Measurements from ENCODE around the gene PPFIA3. TPM values are rescaled to one million over a fixed set of nuclear protein-coding genes. Genes with fewer than 3 reads are reported as not detected.
"Not testable (repeated sequence)": the region's sequence is repeated elsewhere in the genome, so short reads cannot be mapped to it uniquely, and the experiment has no call there.

Gene PPFIA3
- total RNA-seq, 1 donor from 2014 or later, result 4.6 TPM

GRCh38 chr19:49173198-49173597 is 53.9 kb downstream of the PPFIA3 start:
- no peak for DNase-seq (ENCODE audit: extremely low read depth, low read depth, low spot score)

GRCh38 chr19:49180659-49181058 is 61.3 kb downstream of the PPFIA3 start:
- no peak for DNase-seq (ENCODE audit: extremely low read depth, low read depth, low spot score)

- not testable (repeated sequence) for DNase-seq (ENCODE audit: extremely low read depth, low read depth, low spot score)
Measured at GRCh38 chr19:49182010-49182847, 62.9 kb downstream of the PPFIA3 start.

- no peak for DNase-seq (ENCODE audit: extremely low read depth, low read depth, low spot score)
Measured at GRCh38 chr19:49182848-49183375, 63.6 kb downstream of the PPFIA3 start.

GRCh38 chr19:49186108-49186507 is 66.8 kb downstream of the PPFIA3 start:
- DNase-seq (ENCODE audit: extremely low read depth, low read depth, low spot score), result no peak

GRCh38 chr19:49188626-49189200 is 69.4 kb downstream of the PPFIA3 start:
- DNase-seq (ENCODE audit: extremely low read depth, low read depth, low spot score), result no peak

- no peak for DNase-seq (ENCODE audit: extremely low read depth, low read depth, low spot score)
Measured at GRCh38 chr19:49189259-49189658, 69.9 kb downstream of the PPFIA3 start.

- no peak for DNase-seq (ENCODE audit: extremely low read depth, low read depth, low spot score)
Measured at GRCh38 chr19:49190781-49191180, 71.4 kb downstream of the PPFIA3 start.

GRCh38 chr19:49193822-49194394 is 74.6 kb downstream of the PPFIA3 start:
- DNase-seq (ENCODE audit: extremely low read depth, low read depth, low spot score), result no peak

- no peak for DNase-seq (ENCODE audit: extremely low read depth, low read depth, low spot score)
Measured at GRCh38 chr19:49194408-49194807, 75.1 kb downstream of the PPFIA3 start.

- no peak for DNase-seq (ENCODE audit: extremely low read depth, low read depth, low spot score)
Measured at GRCh38 chr19:49196527-49197240, 77.3 kb downstream of the PPFIA3 start.

- no peak for DNase-seq (ENCODE audit: extremely low read depth, low read depth, low spot score)
Measured at GRCh38 chr19:49200238-49200862, 81.0 kb downstream of the PPFIA3 start.

Other genes with a start within 250 kb of the PPFIA3 start
- 74.2 and 82.8 TPM in 2 replicates for gene PPP1R15A, start 247.1 kb upstream of the PPFIA3 start, total RNA-seq
- gene TULP2, start 220.8 kb upstream of the PPFIA3 start, total RNA-seq, result 0.19 TPM in 1 of 2 replicates, not detected in the other
- gene NUCB1, start 219.2 kb upstream of the PPFIA3 start, total RNA-seq, result 446 and 494 TPM in 2 replicates
- not detected in 2 replicates for gene DHDH, start 185.8 kb upstream of the PPFIA3 start, total RNA-seq
- gene BAX, start 164.7 kb upstream of the PPFIA3 start, total RNA-seq, result 208 and 237 TPM in 2 replicates
- 2,985 and 5,472 TPM in 2 replicates for gene FTL, start 154.2 kb upstream of the PPFIA3 start, total RNA-seq
- gene GYS1, start 126.2 kb upstream of the PPFIA3 start, total RNA-seq, result 40.0 and 41.5 TPM in 2 replicates
- 132 and 133 TPM in 2 replicates for gene RUVBL2, start 125.7 kb upstream of the PPFIA3 start, total RNA-seq
- gene LHB, start 102.5 kb upstream of the PPFIA3 start, total RNA-seq, result 0.76 TPM in 1 of 2 replicates, not detected in the other
- not detected in 2 replicates for gene CGB3, start 95.2 kb upstream of the PPFIA3 start, total RNA-seq
- not detected in 2 replicates for gene CGB2, start 87.7 kb upstream of the PPFIA3 start, total RNA-seq
- not detected in 2 replicates for gene CGB1, start 82.6 kb upstream of the PPFIA3 start, total RNA-seq
- gene CGB5, start 75.7 kb upstream of the PPFIA3 start, total RNA-seq, result not detected in 2 replicates
- gene CGB8, start 70.4 kb upstream of the PPFIA3 start, total RNA-seq, result not detected in 2 replicates
- gene CGB7, start 61.8 kb upstream of the PPFIA3 start, total RNA-seq, result not detected in 2 replicates
- gene NTF4, start 54.7 kb upstream of the PPFIA3 start, total RNA-seq, result not detected in 2 replicates
- 0.06 TPM in 1 of 2 replicates, not detected in the other for gene KCNA7, start 46.8 kb upstream of the PPFIA3 start, total RNA-seq
- 156 and 289 TPM in 2 replicates for gene SNRNP70, start 34.1 kb upstream of the PPFIA3 start, total RNA-seq
- gene LIN7B, start 5.2 kb upstream of the PPFIA3 start, total RNA-seq, result 5.4 and 7.7 TPM in 2 replicates
- gene C19orf73, start 401 bp upstream of the PPFIA3 start, total RNA-seq, result 1.9 and 3.3 TPM in 2 replicates
- not detected in 2 replicates for gene HRC, start 35.9 kb downstream of the PPFIA3 start, total RNA-seq
- gene TRPM4, start 38.2 kb downstream of the PPFIA3 start, total RNA-seq, result 35.5 and 39.5 TPM in 2 replicates
- 1.3 and 2.3 TPM in 2 replicates for gene SLC6A16, start 205.6 kb downstream of the PPFIA3 start, total RNA-seq
- not detected in 2 replicates for gene CD37, start 215.9 kb downstream of the PPFIA3 start, total RNA-seq
- gene TEAD2, start 242.9 kb downstream of the PPFIA3 start, total RNA-seq, result 55.2 and 58.0 TPM in 2 replicates
- gene DKKL1, start 244.3 kb downstream of the PPFIA3 start, total RNA-seq, result 0.19 and 1.6 TPM in 2 replicates

Data from glomerular endothelial cell (primary cell).